HepG2 (cell line): Measurements from ENCODE around the gene COPS4. TPM values are rescaled to one million over a fixed set of nuclear protein-coding genes. Genes with fewer than 3 reads are reported as not detected.
A peak's percentile ranks its signal among the peaks of the same experiment; 100 is the strongest.

Experiments used
- ERF ChIP-seq: IDR thresholded peaks from 2 replicates; pipeline ENCODE4 v1.6.1; 2018; ENCODE audit warnings: missing biosample characterization, missing genetic modification reagents
- FOXK2 ChIP-seq: fragments of 450-650 bp; IDR thresholded peaks from 2 replicates; pipeline ENCODE4 v1.6.1; 2016
- KLF11 ChIP-seq: IDR thresholded peaks from 2 replicates; pipeline ENCODE4 v1.6.1; 2016; ENCODE audit warnings: missing compliant biosample characterization
- MED8 ChIP-seq: sonication (generic); formaldehyde crosslinking; IDR thresholded peaks from 2 replicates; pipeline ENCODE4 v1.8.1; 2023; ENCODE audit warnings: mild to moderate bottlenecking, missing genetic modification reagents; ENCODE audit not compliant: insufficient replicate concordance
- NONO ChIP-seq, 2 experiments: fragments of 450-650 bp in 1 of 2; sonication (generic) in 1 of 2; formaldehyde crosslinking in 1 of 2; IDR thresholded peaks in 1 of 2; conservative IDR thresholded peaks in 1 of 2; 2 replicates each; pipeline versions ENCODE4 v1.6.1 to v1.8.0; 2017 to 2022; ENCODE audit warnings: mild to moderate bottlenecking in 1 of 2, missing genetic modification reagents in 1 of 2, moderate library complexity in 1 of 2
- NR2F1 ChIP-seq, 2 experiments: fragments of 450-650 bp in 1 of 2; formaldehyde crosslinking in 1 of 2; IDR thresholded peaks; 2 replicates each; pipeline versions ENCODE4 v1.5.0 to v1.6.1; 2016 to 2020; ENCODE audit warnings: mild to moderate bottlenecking in 1 of 2, missing compliant biosample characterization in 1 of 2, missing genetic modification reagents in 1 of 2, moderate library complexity in 1 of 2
- PHF20 ChIP-seq: sonication (generic); formaldehyde crosslinking; IDR thresholded peaks from 2 replicates; pipeline ENCODE4 v1.5.0; 2020; ENCODE audit warnings: mild to moderate bottlenecking, missing genetic modification reagents
- RELA ChIP-seq: sonication (generic); formaldehyde crosslinking; IDR thresholded peaks from 2 replicates; pipeline ENCODE4 v1.4.0; 2020; ENCODE audit warnings: missing genetic modification reagents
- SRSF9 ChIP-seq: fragments of 200-400 bp; formaldehyde crosslinking; IDR thresholded peaks from 2 replicates; pipeline ENCODE4 v1.6.1; 2018; ENCODE audit warnings: borderline replicate concordance, mild to moderate bottlenecking, low read depth, low read length; ENCODE audit not compliant: insufficient read depth, poor library complexity, severe bottlenecking
- STAT5B ChIP-seq: sonication (generic); formaldehyde crosslinking; IDR thresholded peaks from 2 replicates; pipeline ENCODE4 v1.4.0; 2020; ENCODE audit warnings: missing genetic modification reagents
- TBL1XR1 ChIP-seq: fragments of 150-350 bp; IDR thresholded peaks from 2 replicates; pipeline ENCODE4 v1.6.1; 2014; ENCODE audit warnings: borderline replicate concordance, low read length; ENCODE audit not compliant: partially characterized antibody
- U2AF1 ChIP-seq: fragments of 200-400 bp; formaldehyde crosslinking; optimal IDR thresholded peaks from 2 replicates; pipeline ENCODE3; 2017; ENCODE audit warnings: mild to moderate bottlenecking, low read depth, low read length
- ZNF253 ChIP-seq: sonication (generic); formaldehyde crosslinking; IDR thresholded peaks from 2 replicates; pipeline ENCODE4 v1.8.0; 2022; ENCODE audit warnings: mild to moderate bottlenecking, missing genetic modification reagents, borderline replicate concordance
- ZNF354B ChIP-seq: sonication (generic); formaldehyde crosslinking; IDR thresholded peaks from 2 replicates; pipeline ENCODE4 v1.8.0; 2022; ENCODE audit warnings: mild to moderate bottlenecking, missing genetic modification reagents
- ZNF432 ChIP-seq: sonication (generic); formaldehyde crosslinking; IDR thresholded peaks from 2 replicates; pipeline ENCODE4 v1.5.0; 2020; ENCODE audit warnings: missing genetic modification reagents, mild to moderate bottlenecking, borderline replicate concordance
- ZNF569 ChIP-seq: sonication (generic); formaldehyde crosslinking; IDR thresholded peaks from 2 replicates; pipeline ENCODE4 v1.5.0; 2020; ENCODE audit warnings: mild to moderate bottlenecking, missing genetic modification reagents, moderate library complexity, borderline replicate concordance
- ZNF724P ChIP-seq: sonication (generic); formaldehyde crosslinking; IDR thresholded peaks from 2 replicates; pipeline ENCODE4 v1.8.0; 2022; ENCODE audit warnings: missing genetic modification reagents, borderline replicate concordance
- ZNF891 ChIP-seq: sonication (generic); formaldehyde crosslinking; IDR thresholded peaks from 2 replicates; pipeline ENCODE4 v1.5.0; 2020; ENCODE audit warnings: mild to moderate bottlenecking, missing genetic modification reagents
- polyA plus RNA-seq, 8 experiments: library from polyadenylated mRNA; depleted of rRNA in 3 of 8; stranded (reverse) in 7 of 8; unstranded in 1 of 8; fragments of >200 nt; fragmentation: Illumina TruSeq in 4 of 8; extraction: Trizol in 4 of 8; gene quantifications; 2 replicates each; pipeline versions ENCODE4 v1.2.1 to v1.2.3, GENCODE V29; 2011 to 2016; ENCODE audit warnings: low read depth in 4 of 8, missing spikeins in 1 of 8, mixed read lengths in 1 of 8; ENCODE audit not compliant: insufficient read depth in 1 of 8
- total RNA-seq, 5 experiments: library from RNA; depleted of rRNA; stranded (reverse); fragments of >200 nt; fragmentation: Illumina TruSeq; extraction: Trizol; gene quantifications; 2 replicates each; pipeline ENCODE4 v1.2.3, GENCODE V29; 2016; ENCODE audit warnings: low read depth in 1 of 5
- TF ChIP-seq, protein P1 (sequence below): sonication (generic); formaldehyde crosslinking; IDR thresholded peaks from 2 replicates; pipeline ENCODE4 v1.8.0; 2022; ENCODE audit warnings: missing genetic modification reagents, mild to moderate bottlenecking, inconsistent platforms, borderline replicate concordance
- TF ChIP-seq, protein P2 (sequence below): sonication (generic); formaldehyde crosslinking; IDR thresholded peaks from 2 replicates; pipeline ENCODE4 v1.4.0; 2020; ENCODE audit warnings: missing genetic modification reagents, borderline replicate concordance
- TF ChIP-seq, protein P3 (sequence below): sonication (generic); formaldehyde crosslinking; IDR thresholded peaks from 2 replicates; pipeline ENCODE4 v1.4.0; 2020; ENCODE audit warnings: missing genetic modification reagents

The COPS4 gene
- total and polyA plus RNA-seq, 2 of the 13 experiments (the other 11 are each of a cell fraction or from before 2014, with no cell fraction given) = 28.8 to 52.5 TPM

DNA sequence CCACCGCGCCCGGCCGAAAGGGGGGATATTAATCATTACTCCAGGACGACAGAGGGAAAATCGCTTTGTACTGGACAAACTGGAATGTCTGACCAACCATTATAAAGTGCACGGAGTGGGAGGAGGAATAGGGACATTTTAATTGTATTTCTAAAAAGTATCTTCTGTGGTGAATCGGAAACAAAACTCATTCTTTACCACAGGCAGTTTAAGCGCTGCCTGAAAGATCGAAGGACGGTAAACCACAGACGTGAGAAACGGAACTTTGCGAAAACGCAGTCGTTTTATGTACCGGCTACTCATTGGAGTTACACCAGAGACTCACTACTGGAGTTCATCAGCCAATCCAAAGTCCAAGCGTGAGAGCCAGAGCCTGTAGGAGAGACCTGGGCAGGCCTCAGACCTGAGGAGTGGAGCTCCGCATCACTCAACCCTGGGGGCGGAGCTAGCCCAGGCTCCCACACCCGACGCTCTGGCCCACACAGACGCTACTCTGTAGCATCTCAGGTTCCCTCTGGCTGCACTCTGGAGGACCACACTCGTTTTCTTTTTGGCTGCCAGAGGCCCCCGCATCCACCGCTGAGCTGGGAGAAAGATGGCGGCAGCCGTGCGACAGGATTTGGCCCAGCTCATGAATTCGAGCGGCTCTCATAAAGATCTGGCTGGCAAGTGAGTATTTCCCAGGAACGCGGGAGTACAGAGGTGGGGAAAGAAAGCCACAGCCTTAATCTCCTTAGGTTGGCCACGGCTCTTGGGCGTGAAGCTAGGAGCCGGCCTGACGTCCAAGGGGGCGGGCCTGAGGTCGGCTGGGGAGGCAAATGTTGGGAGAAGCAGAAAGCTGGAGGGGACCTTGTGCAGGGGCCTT, at the start of gene COPS4 (continued):
- TF ChIP-seq SRSF9 (no peak), ERF (CRISPR knock-in tag) (peak; percentile 82), TBL1XR1 (peak; percentile 76), ZNF724P (CRISPR knock-in tag) (peak; percentile 66; the same call in 1 of the 2 replicates), ZNF354B (CRISPR knock-in tag) (no peak), ZNF569 (CRISPR knock-in tag) (no peak), ZNF432 (no peak), KLF11 (CRISPR knock-in tag) (peak; percentile 77; the same call in 1 of the 2 replicates), STAT5B (CRISPR knock-in tag) (no peak), FOXK2 (0 out of 2 replicates have a peak, but pooled peaks have one; percentile 17), RELA (CRISPR knock-in tag) (no peak), PHF20 (peak; percentile 91), ZNF253 (no peak), MED8 (CRISPR knock-in tag) (peak; percentile 92), U2AF1 (peak; percentile 97), NONO (IDR thresholded peaks at IDR 0.05) (no peak), NONO (CRISPR knock-in tag; conservative IDR thresholded peaks at IDR 0.05) (peak; percentile 88), ZNF891 (peak; percentile 86), NR2F1 (CRISPR knock-in tag; IDR thresholded peaks at IDR 0.05) (0 out of 4 replicates have a peak, but pooled peaks of 1 of the 2 experiments have one; percentile 63)
- TF ChIP-seq, protein P1, sequence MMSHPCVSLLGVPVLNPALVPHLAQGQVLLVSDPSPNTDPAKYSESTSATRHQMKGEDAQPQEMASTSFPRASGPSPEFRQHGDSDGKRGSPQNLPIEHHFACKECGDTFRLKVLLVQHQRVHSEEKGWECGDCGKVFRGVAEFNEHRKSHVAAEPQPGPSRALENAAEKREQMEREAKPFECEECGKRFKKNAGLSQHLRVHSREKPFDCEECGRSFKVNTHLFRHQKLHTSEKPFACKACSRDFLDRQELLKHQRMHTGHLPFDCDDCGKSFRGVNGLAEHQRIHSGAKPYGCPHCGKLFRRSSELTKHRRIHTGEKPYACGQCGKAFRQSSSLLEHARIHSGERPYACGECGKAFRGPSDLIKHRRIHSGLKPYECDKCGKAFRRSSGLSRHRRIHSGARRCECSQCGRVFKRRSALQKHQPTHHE (CRISPR knock-in tag) = peak; percentile 70; the same call in 1 of the 2 replicates
- TF ChIP-seq, protein P2, sequence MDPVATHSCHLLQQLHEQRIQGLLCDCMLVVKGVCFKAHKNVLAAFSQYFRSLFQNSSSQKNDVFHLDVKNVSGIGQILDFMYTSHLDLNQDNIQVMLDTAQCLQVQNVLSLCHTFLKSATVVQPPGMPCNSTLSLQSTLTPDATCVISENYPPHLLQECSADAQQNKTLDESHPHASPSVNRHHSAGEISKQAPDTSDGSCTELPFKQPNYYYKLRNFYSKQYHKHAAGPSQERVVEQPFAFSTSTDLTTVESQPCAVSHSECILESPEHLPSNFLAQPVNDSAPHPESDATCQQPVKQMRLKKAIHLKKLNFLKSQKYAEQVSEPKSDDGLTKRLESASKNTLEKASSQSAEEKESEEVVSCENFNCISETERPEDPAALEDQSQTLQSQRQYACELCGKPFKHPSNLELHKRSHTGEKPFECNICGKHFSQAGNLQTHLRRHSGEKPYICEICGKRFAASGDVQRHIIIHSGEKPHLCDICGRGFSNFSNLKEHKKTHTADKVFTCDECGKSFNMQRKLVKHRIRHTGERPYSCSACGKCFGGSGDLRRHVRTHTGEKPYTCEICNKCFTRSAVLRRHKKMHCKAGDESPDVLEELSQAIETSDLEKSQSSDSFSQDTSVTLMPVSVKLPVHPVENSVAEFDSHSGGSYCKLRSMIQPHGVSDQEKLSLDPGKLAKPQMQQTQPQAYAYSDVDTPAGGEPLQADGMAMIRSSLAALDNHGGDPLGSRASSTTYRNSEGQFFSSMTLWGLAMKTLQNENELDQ = no peak
- TF ChIP-seq, protein P3, sequence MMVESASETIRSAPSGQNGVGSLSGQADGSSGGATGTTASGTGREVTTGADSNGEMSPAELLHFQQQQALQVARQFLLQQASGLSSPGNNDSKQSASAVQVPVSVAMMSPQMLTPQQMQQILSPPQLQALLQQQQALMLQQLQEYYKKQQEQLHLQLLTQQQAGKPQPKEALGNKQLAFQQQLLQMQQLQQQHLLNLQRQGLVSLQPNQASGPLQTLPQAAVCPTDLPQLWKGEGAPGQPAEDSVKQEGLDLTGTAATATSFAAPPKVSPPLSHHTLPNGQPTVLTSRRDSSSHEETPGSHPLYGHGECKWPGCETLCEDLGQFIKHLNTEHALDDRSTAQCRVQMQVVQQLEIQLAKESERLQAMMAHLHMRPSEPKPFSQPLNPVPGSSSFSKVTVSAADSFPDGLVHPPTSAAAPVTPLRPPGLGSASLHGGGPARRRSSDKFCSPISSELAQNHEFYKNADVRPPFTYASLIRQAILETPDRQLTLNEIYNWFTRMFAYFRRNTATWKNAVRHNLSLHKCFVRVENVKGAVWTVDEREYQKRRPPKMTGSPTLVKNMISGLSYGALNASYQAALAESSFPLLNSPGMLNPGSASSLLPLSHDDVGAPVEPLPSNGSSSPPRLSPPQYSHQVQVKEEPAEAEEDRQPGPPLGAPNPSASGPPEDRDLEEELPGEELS (CRISPR knock-in tag) = peak; percentile 77; the same call in 1 of the 2 replicates
